Spleen (tissue), 11 donors: ENCODE results near the gene UBQLN4. TPM values are rescaled to one million over a fixed set of nuclear protein-coding genes. Genes with fewer than 3 reads are reported as not detected.
"Not testable (repeated sequence)": the region's sequence is repeated elsewhere in the genome, so short reads cannot be mapped to it uniquely, and the experiment has no call there.

Source experiments
- DNase-seq: peaks from one replicate; pipeline ENCODE4 v3.0.0-alpha.2; 2020
- H3K27ac ChIP-seq, 8 donors: fragments of 200-600 bp; sonication (generic) in 7 of 8; 1 replicate in 4 of 8; 2 replicates in 4 of 8; pipeline versions ENCODE4 v1.5.0 to v1.8.0; 2016 to 2021; ENCODE audit warnings: inconsistent platforms in 4 of 8, mild to moderate bottlenecking in 4 of 8, moderate library complexity in 1 of 8
- H3K27me3 ChIP-seq, 7 donors: fragments of 200-600 bp; sonication (generic) in 6 of 7; replicated peaks in 1 of 7; 1 replicate in 4 of 7; 2 replicates in 3 of 7; pipeline versions ENCODE4 v1.5.0 to v1.8.0; 2016 to 2021; ENCODE audit warnings: inconsistent platforms in 3 of 7, mild to moderate bottlenecking in 1 of 7
- H3K36me3 ChIP-seq, 6 donors: fragments of 200-600 bp; sonication (generic) in 5 of 6; 1 replicate in 4 of 6; 2 replicates in 2 of 6; pipeline versions ENCODE4 v1.5.0 to v1.8.0; 2016 to 2021; ENCODE audit warnings: inconsistent platforms in 2 of 6
- H3K4me1 ChIP-seq, 6 donors: fragments of 200-600 bp; sonication (generic) in 5 of 6; 1 replicate in 3 of 6; 2 replicates in 3 of 6; pipeline versions ENCODE4 v1.5.0 to v1.8.0; 2016 to 2021; ENCODE audit warnings: inconsistent platforms in 3 of 6
- H3K4me3 ChIP-seq, 8 donors: fragments of 200-600 bp; sonication (generic) in 7 of 8; 1 replicate in 4 of 8; 2 replicates in 4 of 8; pipeline versions ENCODE4 v1.5.0 to v1.8.0; 2016 to 2021; ENCODE audit warnings: inconsistent platforms in 4 of 8, mild to moderate bottlenecking in 4 of 8, moderate library complexity in 2 of 8
- H3K9me3 ChIP-seq, 8 donors: fragments of 200-600 bp; sonication (generic) in 7 of 8; 1 replicate in 4 of 8; 2 replicates in 4 of 8; pipeline versions ENCODE4 v1.5.0 to v1.8.0; 2016 to 2021; ENCODE audit warnings: inconsistent platforms in 4 of 8
- POLR2A ChIP-seq, 3 donors: fragments of 450-650 bp; IDR thresholded peaks; one replicate each; pipeline ENCODE4 v1.5.1; 2017; ENCODE audit warnings: antibody characterized with exemption in 3 of 3, mild to moderate bottlenecking in 1 of 3
- POLR2AphosphoS5 ChIP-seq, 3 donors: sonication (generic); formaldehyde crosslinking; IDR thresholded peaks; one replicate each; pipeline ENCODE4 v1.5.1; 2017; ENCODE audit warnings: antibody characterized with exemption in 3 of 3
- WGBS, 5 donors: extraction: QIAGEN DNeasy Blood & Tissue Kit in 3 of 5; methylation state at CpG; one replicate each; pipeline versions ENCODE4 v1.1.5 to v1.1.7; 2013 to 2018; 5-methylcytosine and 5-hydroxymethylcytosine counted together
- intact Hi-C: fragments of 100-400 bp; cut with DNase I; formaldehyde crosslinking; loops from one replicate; pipeline ENCODE4 v1.15.0; 2023; ENCODE audit warnings: low total_unique reads
- polyA plus RNA-seq, 3 donors: library from polyadenylated mRNA; stranded (reverse); fragments of 200-250 nt; gene quantifications; one replicate each; pipeline ENCODE4 v1.2.1, GENCODE V29; 2013
- total RNA-seq, 7 donors: library from RNA; depleted of rRNA in 3 of 7; stranded (reverse); fragments of >200 nt in 3 of 7; fragmentation: NEBNext Ultra II Directional in 4 of 7; extraction: Animal tissue kit (Norgen Biotek cat#: 25700) in 4 of 7; gene quantifications; one replicate each; pipeline versions ENCODE4 v1.1.0 to v1.2.1, GENCODE V29; 2016 to 2021
- TF ChIP-seq, protein P1 (sequence below), 11 experiments: fragments of 200-600 bp in 7 of 11; fragments of 450-650 bp in 4 of 11; sonication (generic) in 4 of 11; IDR thresholded peaks in 8 of 11; conservative IDR thresholded peaks in 3 of 11; 1 replicate in 7 of 11; 2 replicates in 4 of 11; pipeline versions ENCODE4 v1.4.0 to v1.8.0; 2016 to 2021; ENCODE audit warnings: antibody characterized with exemption in 11 of 11, inconsistent platforms in 4 of 11, mild to moderate bottlenecking in 1 of 11
- donor health status: healthy with polysubstance abuse.
- donor health status: DM: no; HTN: no; CAD: no; lungs with moderate emphysema.
- donor health status: DM: no; HTN: no; CAD: no.
- donor health status: Bipolar disorder and iron deficiency.
- donor health status: healthy.
- donor health status: DM: no; HTN: no; CAD: no.
- donor health status: DM: yes; HTN: yes; CAD: no.

UBQLN4 gene
- total and polyA plus RNA-seq, 10 donors = 11.2 to 26.4 (median 19.5) TPM

DNA sequence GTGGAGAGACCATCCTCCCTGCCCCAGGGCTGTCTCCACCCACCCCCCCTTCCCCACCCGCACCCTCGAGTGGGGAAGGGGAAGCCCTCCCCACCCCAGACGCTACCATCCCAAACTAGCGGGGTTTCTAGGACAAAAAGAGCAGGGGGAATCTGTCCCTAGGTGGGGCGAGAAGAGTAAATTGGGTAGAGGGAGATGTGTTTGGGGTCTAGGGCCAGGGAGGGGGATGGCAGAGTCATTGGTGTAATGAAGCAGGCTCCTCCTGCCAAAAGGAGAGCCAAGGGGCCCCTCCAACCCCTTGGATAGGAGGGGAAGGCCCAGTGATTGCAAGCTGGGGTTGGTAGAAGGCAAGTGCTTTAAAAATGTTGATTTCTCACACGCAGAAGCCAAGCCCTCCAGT lies 18.7 kb upstream of the UBQLN4 start:
- H3K9me3 ChIP-seq = no peaks in the 10 kb centered on the region
- TF ChIP-seq, protein P1, sequence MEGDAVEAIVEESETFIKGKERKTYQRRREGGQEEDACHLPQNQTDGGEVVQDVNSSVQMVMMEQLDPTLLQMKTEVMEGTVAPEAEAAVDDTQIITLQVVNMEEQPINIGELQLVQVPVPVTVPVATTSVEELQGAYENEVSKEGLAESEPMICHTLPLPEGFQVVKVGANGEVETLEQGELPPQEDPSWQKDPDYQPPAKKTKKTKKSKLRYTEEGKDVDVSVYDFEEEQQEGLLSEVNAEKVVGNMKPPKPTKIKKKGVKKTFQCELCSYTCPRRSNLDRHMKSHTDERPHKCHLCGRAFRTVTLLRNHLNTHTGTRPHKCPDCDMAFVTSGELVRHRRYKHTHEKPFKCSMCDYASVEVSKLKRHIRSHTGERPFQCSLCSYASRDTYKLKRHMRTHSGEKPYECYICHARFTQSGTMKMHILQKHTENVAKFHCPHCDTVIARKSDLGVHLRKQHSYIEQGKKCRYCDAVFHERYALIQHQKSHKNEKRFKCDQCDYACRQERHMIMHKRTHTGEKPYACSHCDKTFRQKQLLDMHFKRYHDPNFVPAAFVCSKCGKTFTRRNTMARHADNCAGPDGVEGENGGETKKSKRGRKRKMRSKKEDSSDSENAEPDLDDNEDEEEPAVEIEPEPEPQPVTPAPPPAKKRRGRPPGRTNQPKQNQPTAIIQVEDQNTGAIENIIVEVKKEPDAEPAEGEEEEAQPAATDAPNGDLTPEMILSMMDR (IDR thresholded peaks at IDR 0.05 in 8 of 11, conservative IDR thresholded peaks at IDR 0.05 in 3 of 11) = no peak
- TF ChIP-seq POLR2AphosphoS5 (IDR thresholded peaks at IDR 0.05) = no peak
- 67 to 75% (median 71%) methylated on average over 6 of the region's 6 CpGs for WGBS, 5 donors
- DNase-seq = no peak
- no peaks in the 10 kb centered on the region for H3K36me3 ChIP-seq
- H3K4me1 ChIP-seq = peaks cover 5 to 27% (median 18%) of the 10 kb centered on the region in 6 donors
- intact Hi-C loops = no loop called here
- H3K27ac ChIP-seq = no peak overlapping the region
- no peak overlapping the region for H3K4me3 ChIP-seq
- peaks cover 0 to 21% (median 0%) of the 10 kb centered on the region in 7 donors for H3K27me3 ChIP-seq

DNA sequence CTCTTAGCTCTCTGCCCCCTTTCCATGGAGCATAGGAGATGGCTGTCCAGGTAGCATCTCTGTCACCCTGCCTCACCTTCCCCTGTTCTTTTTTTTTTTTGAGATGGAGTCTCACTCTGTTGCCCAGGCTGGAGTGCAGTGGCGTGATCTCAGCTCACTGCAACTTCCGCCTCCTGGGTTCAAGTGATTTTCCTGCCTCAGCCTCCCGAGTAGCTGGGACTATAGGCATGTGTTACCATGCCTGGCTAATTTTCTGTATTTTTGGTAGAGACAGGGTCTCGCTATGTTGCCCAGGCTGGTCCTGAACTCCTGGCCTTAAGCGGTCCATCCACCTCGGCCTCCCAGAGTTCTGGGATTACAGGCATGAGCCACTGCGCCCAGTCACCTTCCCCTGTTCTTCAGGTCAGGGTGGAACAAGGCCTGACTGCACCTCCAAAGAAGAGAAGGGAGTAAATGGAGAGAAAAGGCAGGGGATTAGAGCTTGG lies 17.8 kb upstream of the UBQLN4 start:
- Histone ChIP-seq H3K4me1 (peaks cover 5 to 22% (median 12%) of the 10 kb centered on the region in 6 donors), H3K27me3 (peaks cover 0 to 12% (median 0%) of the 10 kb centered on the region in 7 donors)
- 80 to 90% (median 89%) methylated on average over 7 of the region's 7 CpGs for WGBS, 5 donors
- H3K36me3 ChIP-seq, H3K9me3 ChIP-seq, DNase-seq, intact Hi-C loops, H3K4me3 ChIP-seq, H3K27ac ChIP-seq: not testable (repeated sequence)

DNA sequence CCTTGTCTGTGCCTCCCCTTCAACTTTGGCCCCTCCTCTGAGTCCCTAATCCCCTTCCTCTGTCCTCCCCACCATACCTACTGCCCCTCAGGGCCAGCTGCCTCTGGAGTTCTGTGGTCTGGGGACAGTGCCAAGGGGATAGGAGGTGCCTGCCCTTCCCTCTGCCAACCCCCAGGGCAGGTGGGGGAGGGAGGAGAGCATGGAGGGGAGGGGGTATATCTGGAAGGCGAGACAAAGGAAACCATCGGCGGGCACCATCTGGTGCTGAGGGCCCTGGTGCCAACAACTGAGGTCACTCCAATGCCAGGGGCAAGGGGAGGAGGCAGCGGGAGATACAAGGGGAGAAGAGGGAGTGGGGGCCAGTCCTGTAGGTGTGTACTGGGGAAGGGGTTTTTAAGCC lies 16.9 kb upstream of the UBQLN4 start:
- no peak overlapping the region for H3K27ac ChIP-seq
- no peak overlapping the region for H3K4me3 ChIP-seq
- DNase-seq = no peak
- TF ChIP-seq POLR2A (IDR thresholded peaks at IDR 0.05) (no peak), POLR2AphosphoS5 (IDR thresholded peaks at IDR 0.05) (no peak)
- TF ChIP-seq, protein P1 (IDR thresholded peaks at IDR 0.05 in 8 of 11, conservative IDR thresholded peaks at IDR 0.05 in 3 of 11) = no peak
- H3K4me1 ChIP-seq = peaks cover 0 to 22% (median 4%) of the 10 kb centered on the region in 6 donors
- WGBS, 5 donors = 42 to 62% (median 50%) methylated on average over 4 of the region's 4 CpGs
- no peaks in the 10 kb centered on the region for H3K36me3 ChIP-seq
- H3K9me3 ChIP-seq = no peaks in the 10 kb centered on the region
- H3K27me3 ChIP-seq = peaks cover 0 to 9% (median 0%) of the 10 kb centered on the region in 7 donors
- intact Hi-C loops = no loop called here

DNA sequence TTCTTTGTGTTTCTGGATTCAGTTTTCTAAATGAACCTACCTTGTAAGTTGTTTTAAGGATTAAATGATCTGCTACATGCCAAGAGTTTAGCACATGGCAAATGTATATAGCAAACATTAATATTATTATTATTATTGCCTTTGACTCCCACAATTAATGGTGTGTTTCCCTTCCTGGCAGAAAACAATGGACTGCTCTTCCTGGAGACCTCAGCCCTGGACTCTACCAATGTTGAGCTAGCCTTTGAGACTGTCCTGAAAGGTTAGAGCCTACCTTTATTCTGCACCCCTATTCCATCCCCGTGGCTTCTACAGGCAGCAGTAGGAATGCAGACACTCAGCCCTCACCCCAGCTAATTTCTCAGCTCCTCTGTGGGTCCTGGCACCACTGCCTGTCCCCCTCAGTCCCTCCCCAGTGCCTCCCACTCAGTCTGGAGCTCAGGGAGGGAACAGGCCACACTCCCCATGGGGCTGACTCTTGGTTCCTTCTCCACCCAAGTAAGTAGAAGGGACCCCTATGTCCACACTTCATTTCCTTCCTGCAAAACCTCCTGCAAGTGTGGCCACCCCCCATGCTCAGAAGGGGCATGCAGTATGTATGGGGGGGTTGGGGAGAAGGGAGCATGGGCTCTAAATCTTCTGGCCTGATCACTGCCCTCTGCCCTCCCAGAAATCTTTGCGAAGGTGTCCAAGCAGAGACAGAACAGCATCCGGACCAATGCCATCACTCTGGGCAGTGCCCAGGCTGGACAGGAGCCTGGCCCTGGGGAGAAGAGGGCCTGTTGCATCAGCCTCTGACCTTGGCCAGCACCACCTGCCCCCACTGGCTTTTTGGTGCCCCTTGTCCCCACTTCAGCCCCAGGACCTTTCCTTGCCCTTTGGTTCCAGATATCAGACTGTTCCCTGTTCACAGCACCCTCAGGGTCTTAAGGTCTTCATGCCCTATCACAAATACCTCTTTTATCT lies 16.2 kb upstream of the UBQLN4 start:
- Histone ChIP-seq H3K4me1 (peaks cover 0 to 14% (median 0%) of the 10 kb centered on the region in 6 donors), H3K27ac (no peak overlapping the region), H3K36me3 (no peaks in the 10 kb centered on the region), H3K27me3 (peaks cover 0 to 9% (median 0%) of the 10 kb centered on the region in 7 donors), H3K9me3 (no peaks in the 10 kb centered on the region), H3K4me3 (no peak overlapping the region)
- no peak for DNase-seq
- 69 to 85% (median 71%) methylated on average over 3 of the region's 3 CpGs for WGBS, 5 donors
- intact Hi-C loops = no loop called here
- no peak for TF ChIP-seq POLR2AphosphoS5 (IDR thresholded peaks at IDR 0.05)
- TF ChIP-seq, protein P1 (IDR thresholded peaks at IDR 0.05 in 8 of 11, conservative IDR thresholded peaks at IDR 0.05 in 3 of 11) = no peak
- no peak for TF ChIP-seq POLR2A (IDR thresholded peaks at IDR 0.05)
